Fibroblast of lung (primary cell): ENCODE measurements around the gene SLC35F5. TPM values are rescaled to one million over a fixed set of nuclear protein-coding genes. Genes with fewer than 3 reads are reported as not detected.
"Not testable (repeated sequence)": the region's sequence is repeated elsewhere in the genome, so short reads cannot be mapped to it uniquely, and the experiment has no call there.

ENCODE experiments used
- DNase-seq, 2 donors: peaks; one replicate each; pipeline versions ENCODE4 v3.0.0 to v3.0.0-alpha.2; 2010; ENCODE audit warnings: low read depth in 2 of 2
- H2AFZ ChIP-seq: 2 replicates; pipeline ENCODE4 v1.5.1; 2012; ENCODE audit warnings: low read length, control low read depth, inconsistent platforms
- H3K27ac ChIP-seq: 2 replicates; pipeline ENCODE4 v1.5.1; 2011; ENCODE audit warnings: low read length, control low read depth; ENCODE audit not compliant: insufficient read depth
- H3K27me3 ChIP-seq: 2 replicates; pipeline ENCODE4 v1.5.1; 2011; ENCODE audit warnings: mild to moderate bottlenecking, low read length; ENCODE audit not compliant: control insufficient read depth, insufficient read depth
- H3K36me3 ChIP-seq: 2 replicates; pipeline ENCODE4 v1.5.1; 2011; ENCODE audit warnings: low read length; ENCODE audit not compliant: control insufficient read depth, insufficient read depth
- H3K4me1 ChIP-seq: 2 replicates; pipeline ENCODE4 v1.5.1; 2011; ENCODE audit warnings: low read length; ENCODE audit not compliant: control insufficient read depth, insufficient read depth; ENCODE audit errors: extremely low read depth
- H3K4me2 ChIP-seq: 2 replicates; pipeline ENCODE4 v1.5.1; 2011; ENCODE audit warnings: low read length, control low read depth; ENCODE audit not compliant: insufficient read depth; ENCODE audit errors: extremely low read depth
- H3K4me3 ChIP-seq, 4 experiments: fragments of 200-600 bp in 1 of 4; sonication (generic) in 1 of 4; replicated peaks in 1 of 4; 2 replicates each; pipeline ENCODE4 v1.5.1; 2011 to 2016; ENCODE audit warnings: low read length in 4 of 4, low read depth in 3 of 4, mild to moderate bottlenecking in 3 of 4, control low read depth in 2 of 4, inconsistent platforms in 1 of 4, mixed read lengths in 1 of 4; ENCODE audit not compliant: insufficient read depth in 1 of 4; ENCODE audit errors: control extremely low read depth in 1 of 4
- H3K79me2 ChIP-seq: 2 replicates; pipeline ENCODE4 v1.5.1; 2012; ENCODE audit warnings: mild to moderate bottlenecking, low read length, inconsistent platforms; ENCODE audit not compliant: control insufficient read depth, insufficient read depth
- H3K9ac ChIP-seq: 2 replicates; pipeline ENCODE4 v1.5.1; 2011; ENCODE audit warnings: mild to moderate bottlenecking, low read length, control low read depth; ENCODE audit not compliant: insufficient read depth
- H3K9me3 ChIP-seq: 2 replicates; pipeline ENCODE4 v1.5.1; 2012; ENCODE audit warnings: low read depth, low read length; ENCODE audit not compliant: control insufficient read depth, insufficient read depth
- H4K20me1 ChIP-seq: 2 replicates; pipeline ENCODE4 v1.5.1; 2011; ENCODE audit warnings: low read length; ENCODE audit not compliant: control insufficient read depth, insufficient read depth; ENCODE audit errors: extremely low read depth
- EZH2 ChIP-seq: IDR thresholded peaks from 2 replicates; pipeline ENCODE4 v1.5.1; 2012; ENCODE audit warnings: low read length, control low read depth, mild to moderate bottlenecking; ENCODE audit errors: missing control alignments
- polyA plus RNA-seq, 2 donors: library from polyadenylated mRNA; depleted of rRNA in 1 of 2; stranded (reverse) in 1 of 2; unstranded in 1 of 2; fragments of >200 nt; gene quantifications; 2 replicates each; pipeline ENCODE4 v1.2.1, GENCODE V29; 2011 to 2012; ENCODE audit warnings: missing spikeins in 1 of 2
- total RNA-seq: library from RNA; depleted of rRNA; stranded (reverse); fragments of >200 nt; gene quantifications from 2 replicates; pipeline ENCODE4 v1.2.1, GENCODE V29; 2014
- TF ChIP-seq, protein P1 (sequence below), 2 donors: IDR thresholded peaks in 1 of 2; conservative IDR thresholded peaks in 1 of 2; 1 replicate in 1 of 2; 2 replicates in 1 of 2; pipeline ENCODE4 v1.5.1; 2011 to 2012; ENCODE audit warnings: low read length in 2 of 2, control low read depth in 1 of 2, inconsistent platforms in 1 of 2, low read depth in 1 of 2, mild to moderate bottlenecking in 1 of 2

The SLC35F5 gene
- total and polyA plus RNA-seq, 2 donors (not counting 1 experiment from before 2014, with no cell fraction given) = 86.1 to 245 TPM

DNA sequence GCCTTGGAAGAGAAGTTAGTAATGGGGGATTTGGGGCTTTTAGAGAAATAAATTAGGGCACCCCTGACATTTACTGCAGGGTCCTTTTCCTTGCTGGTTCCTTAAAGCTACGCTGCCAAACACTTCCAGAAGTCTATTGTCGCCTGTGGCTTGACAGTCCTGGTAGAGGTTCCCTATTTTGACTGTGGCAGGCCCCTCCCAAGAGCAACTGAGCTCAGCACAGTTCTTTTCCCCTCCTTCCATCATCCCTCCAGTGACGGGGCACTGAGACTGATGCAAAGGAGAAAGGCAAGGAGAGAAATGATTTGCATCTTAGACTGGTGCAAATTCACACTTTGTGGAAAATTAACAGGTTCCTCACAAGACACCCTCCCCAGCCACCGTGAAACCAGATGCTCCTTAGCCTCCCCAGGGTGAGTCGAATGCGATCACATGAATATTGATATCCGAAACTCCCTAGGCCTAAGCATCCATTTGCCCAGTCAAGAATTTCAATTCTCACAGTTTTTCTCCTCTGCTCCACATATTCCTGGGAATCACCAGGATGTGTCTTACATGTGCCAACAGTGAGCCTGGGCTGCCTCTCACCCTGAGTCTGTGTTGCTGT lies 84.0 kb downstream of the SLC35F5 start:
- Histone ChIP-seq H3K4me1 (no peaks in the 10 kb centered on the region), H3K4me2 (no peak overlapping the region), H3K27ac (no peak overlapping the region), H3K4me3 (no peak overlapping the region), H3K9ac (no peak overlapping the region), H3K36me3 (no peaks in the 10 kb centered on the region), H2AFZ (no peak overlapping the region), H3K27me3 (no peaks in the 10 kb centered on the region), H4K20me1 (no peaks in the 10 kb centered on the region), H3K9me3 (no peaks in the 10 kb centered on the region), H3K79me2 (no peaks in the 10 kb centered on the region)
- no peak for DNase-seq
- TF ChIP-seq, protein P1, sequence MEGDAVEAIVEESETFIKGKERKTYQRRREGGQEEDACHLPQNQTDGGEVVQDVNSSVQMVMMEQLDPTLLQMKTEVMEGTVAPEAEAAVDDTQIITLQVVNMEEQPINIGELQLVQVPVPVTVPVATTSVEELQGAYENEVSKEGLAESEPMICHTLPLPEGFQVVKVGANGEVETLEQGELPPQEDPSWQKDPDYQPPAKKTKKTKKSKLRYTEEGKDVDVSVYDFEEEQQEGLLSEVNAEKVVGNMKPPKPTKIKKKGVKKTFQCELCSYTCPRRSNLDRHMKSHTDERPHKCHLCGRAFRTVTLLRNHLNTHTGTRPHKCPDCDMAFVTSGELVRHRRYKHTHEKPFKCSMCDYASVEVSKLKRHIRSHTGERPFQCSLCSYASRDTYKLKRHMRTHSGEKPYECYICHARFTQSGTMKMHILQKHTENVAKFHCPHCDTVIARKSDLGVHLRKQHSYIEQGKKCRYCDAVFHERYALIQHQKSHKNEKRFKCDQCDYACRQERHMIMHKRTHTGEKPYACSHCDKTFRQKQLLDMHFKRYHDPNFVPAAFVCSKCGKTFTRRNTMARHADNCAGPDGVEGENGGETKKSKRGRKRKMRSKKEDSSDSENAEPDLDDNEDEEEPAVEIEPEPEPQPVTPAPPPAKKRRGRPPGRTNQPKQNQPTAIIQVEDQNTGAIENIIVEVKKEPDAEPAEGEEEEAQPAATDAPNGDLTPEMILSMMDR (conservative IDR thresholded peaks at IDR 0.05 in 1 of 2, IDR thresholded peaks at IDR 0.05 in 1 of 2; ENCODE audit: low read depth in 1 of 2, low read length in 2 of 2) = no peak
- no peak for TF ChIP-seq EZH2

DNA sequence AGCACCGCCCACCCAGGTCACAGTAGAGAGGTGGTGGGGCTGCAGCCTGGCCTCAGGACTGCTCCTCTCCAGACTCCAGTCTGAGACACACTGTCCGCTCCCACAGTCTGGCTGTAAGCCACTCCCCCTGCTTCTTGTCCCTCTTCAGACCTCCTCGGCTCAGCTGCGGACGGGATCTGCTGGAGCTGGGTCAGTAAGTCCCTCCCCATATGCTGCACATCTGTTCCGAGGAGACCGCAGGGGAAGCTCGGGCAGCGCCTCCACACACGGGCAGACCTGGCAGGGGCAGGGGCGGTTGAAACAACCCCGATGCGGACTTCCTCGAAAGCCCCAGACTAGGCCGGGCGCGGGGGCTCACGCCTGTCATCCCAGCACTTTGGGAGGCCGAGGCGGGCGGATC lies 87.4 kb downstream of the SLC35F5 start:
- DNase-seq, H3K4me3 ChIP-seq, H3K9ac ChIP-seq, H3K9me3 ChIP-seq, H3K27me3 ChIP-seq, H3K36me3 ChIP-seq, H3K27ac ChIP-seq, H3K4me2 ChIP-seq, H4K20me1 ChIP-seq, H3K79me2 ChIP-seq, H3K4me1 ChIP-seq, H2AFZ ChIP-seq: not testable (repeated sequence)

- H4K20me1 ChIP-seq, H3K27me3 ChIP-seq, H3K4me1 ChIP-seq, H3K27ac ChIP-seq, H3K79me2 ChIP-seq, H3K4me2 ChIP-seq, H3K9me3 ChIP-seq, H3K4me3 ChIP-seq, DNase-seq, H2AFZ ChIP-seq, H3K9ac ChIP-seq, H3K36me3 ChIP-seq: not testable (repeated sequence)
Measured at GRCh38 chr2:113664761-113665533, 91.5 kb downstream of the SLC35F5 start.

- not testable (repeated sequence) for H3K9ac ChIP-seq, H3K9me3 ChIP-seq, H3K4me1 ChIP-seq, H2AFZ ChIP-seq, H3K4me3 ChIP-seq, H3K79me2 ChIP-seq, H4K20me1 ChIP-seq, H3K27ac ChIP-seq, H3K36me3 ChIP-seq, DNase-seq, H3K4me2 ChIP-seq, H3K27me3 ChIP-seq
Measured at GRCh38 chr2:113663285-113664060, 93.0 kb downstream of the SLC35F5 start.

Other genes with a start within 250 kb of the SLC35F5 start
- 6.9 and 11.7 TPM in 2 replicates for gene RABL2A, start 129.4 kb downstream of the SLC35F5 start, total RNA-seq
- 6.4 and 7.4 TPM in 2 replicates for gene RABL2A, start 129.4 kb downstream of the SLC35F5 start, polyA plus RNA-seq
- 120 and 177 TPM in 2 replicates for gene ACTR3, start 133.4 kb upstream of the SLC35F5 start, total RNA-seq
- 450 and 479 TPM in 2 replicates for gene ACTR3, start 133.4 kb upstream of the SLC35F5 start, polyA plus RNA-seq